Measurements from ENCODE around the gene FAM124B.

Gene FAM124B

GRCh38 chr2:224333726-224334482 is 68.0 kb downstream of the FAM124B start:
- DNase-seq, result no peak

GRCh38 chr2:224331698-224332097 is 70.2 kb downstream of the FAM124B start:
- DNase-seq, result no peak

- no peak for DNase-seq
Observed at GRCh38 chr2:224328798-224329197, 73.1 kb downstream of the FAM124B start.

All from stimulated activated naive CD4-positive, alpha-beta T cell (primary cell).